Trophoblast cell (in vitro differentiated cells and primary cell): ENCODE data around the gene HSPA1L.

Experiments
- DNase-seq, 2 donors: peaks; one replicate each; pipeline ENCODE4 v3.0.0-alpha.2; 2016
- H2AFZ ChIP-seq: 2 replicates; pipeline ENCODE4 v1.6.1; 2013; ENCODE audit warnings: low read length, moderate library complexity, mild to moderate bottlenecking; ENCODE audit not compliant: insufficient read depth, poor library complexity
- H2AK5ac ChIP-seq: 2 replicates; pipeline ENCODE4 v1.6.1; 2013; ENCODE audit warnings: mild to moderate bottlenecking, low read length
- H2BK120ac ChIP-seq: 2 replicates; pipeline ENCODE4 v1.6.1; 2013; ENCODE audit warnings: low read length, mild to moderate bottlenecking, moderate library complexity; ENCODE audit not compliant: insufficient read depth, poor library complexity
- H2BK12ac ChIP-seq: 2 replicates; pipeline ENCODE4 v1.6.1; 2013; ENCODE audit warnings: mild to moderate bottlenecking, low read length, moderate library complexity
- H2BK5ac ChIP-seq: 2 replicates; pipeline ENCODE4 v1.6.1; 2013; ENCODE audit warnings: low read length, low read depth, moderate library complexity, mild to moderate bottlenecking; ENCODE audit not compliant: poor library complexity
- H3K14ac ChIP-seq: 2 replicates; pipeline ENCODE4 v1.6.1; 2013; ENCODE audit warnings: mild to moderate bottlenecking, low read length
- H3K18ac ChIP-seq: 2 replicates; pipeline ENCODE4 v1.6.1; 2013; ENCODE audit warnings: mild to moderate bottlenecking, low read length
- H3K23ac ChIP-seq: 2 replicates; pipeline ENCODE4 v1.6.1; 2013; ENCODE audit warnings: low read length
- H3K27ac ChIP-seq: 2 replicates; pipeline ENCODE4 v1.5.1; 2013; ENCODE audit warnings: low read depth, mild to moderate bottlenecking, inconsistent platforms, low read length, moderate library complexity
- H3K27me3 ChIP-seq: 2 replicates; pipeline ENCODE4 v1.6.1; 2013; ENCODE audit warnings: inconsistent platforms, mild to moderate bottlenecking, low read length, moderate library complexity; ENCODE audit not compliant: insufficient read depth
- H3K36me3 ChIP-seq, 2 experiments: 1 replicate in 1 of 2; 2 replicates in 1 of 2; pipeline ENCODE4 v1.6.1; 2013; ENCODE audit warnings: low read length in 2 of 2, mild to moderate bottlenecking in 2 of 2, moderate library complexity in 1 of 2; ENCODE audit not compliant: insufficient read depth in 2 of 2, control insufficient read depth in 1 of 2
- H3K4ac ChIP-seq: 2 replicates; pipeline ENCODE4 v1.6.1; 2013; ENCODE audit warnings: low read depth, mild to moderate bottlenecking, low read length, moderate library complexity
- H3K4me1 ChIP-seq, 2 experiments: 1 replicate in 1 of 2; 2 replicates in 1 of 2; pipeline ENCODE4 v1.6.1; 2013; ENCODE audit warnings: low read length in 2 of 2, mild to moderate bottlenecking in 2 of 2, moderate library complexity in 1 of 2; ENCODE audit not compliant: insufficient read depth in 2 of 2, control insufficient read depth in 1 of 2
- H3K4me2 ChIP-seq: 2 replicates; pipeline ENCODE4 v1.6.1; 2013; ENCODE audit warnings: inconsistent platforms, mild to moderate bottlenecking, low read length, moderate library complexity
- H3K4me3 ChIP-seq: 2 replicates; pipeline ENCODE4 v1.5.1; 2013; ENCODE audit warnings: mild to moderate bottlenecking, low read depth, low read length, inconsistent platforms
- H3K79me1 ChIP-seq: one replicate; pipeline ENCODE4 v1.6.1; 2013; ENCODE audit warnings: low read length
- H3K79me2 ChIP-seq: 2 replicates; pipeline ENCODE4 v1.6.1; 2013; ENCODE audit warnings: low read length, mild to moderate bottlenecking; ENCODE audit not compliant: control insufficient read depth, insufficient read depth, poor library complexity
- H3K9ac ChIP-seq: 2 replicates; pipeline ENCODE4 v1.6.1; 2013; ENCODE audit warnings: mild to moderate bottlenecking, low read length
- H3K9me3 ChIP-seq: 2 replicates; pipeline ENCODE4 v1.6.1; 2013; ENCODE audit warnings: low read depth, mild to moderate bottlenecking, control low read depth, inconsistent platforms, low read length; ENCODE audit not compliant: insufficient read depth
- H4K12ac ChIP-seq: 2 replicates; pipeline ENCODE4 v1.6.1; 2013; ENCODE audit warnings: low read depth, mild to moderate bottlenecking, low read length, moderate library complexity
- H4K8ac ChIP-seq: 2 replicates; pipeline ENCODE4 v1.6.1; 2013; ENCODE audit warnings: low read depth, mild to moderate bottlenecking, low read length, moderate library complexity
- H4K91ac ChIP-seq: one replicate; pipeline ENCODE4 v1.6.1; 2013; ENCODE audit warnings: low read depth, mild to moderate bottlenecking, low read length, moderate library complexity
- WGBS: extraction: QIAGEN DNeasy Blood & Tissue Kit; methylation state at CpG from one replicate; pipeline ENCODE4 v1.1.7; 2013; ENCODE audit warnings: missing lambda C conversion rate; ENCODE audit not compliant: insufficient read length, insufficient coverage; ENCODE audit errors: extremely low coverage; 5-methylcytosine and 5-hydroxymethylcytosine counted together

Gene HSPA1L

DNA sequence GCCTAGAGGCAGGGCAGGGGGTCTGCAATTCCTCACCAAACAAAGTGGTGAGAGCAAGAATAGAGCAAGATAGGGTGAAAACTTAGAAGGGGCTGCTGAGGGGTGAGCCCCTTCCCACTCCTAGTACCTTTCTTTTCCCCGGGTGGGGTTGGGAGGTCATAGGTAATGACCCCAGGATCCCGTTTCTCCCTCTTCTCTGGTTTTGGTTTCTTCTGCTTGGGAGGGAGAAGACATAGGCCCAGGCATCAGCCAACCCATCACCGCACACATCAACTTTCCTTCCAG is 23.1 kb downstream of the HSPA1L start:
- Histone ChIP-seq H4K8ac (no peak overlapping the region), H3K27me3 (no peaks in the 10 kb centered on the region), H3K79me1 (peaks cover 12% of the 10 kb centered on the region), H3K4me3 (no peak overlapping the region), H3K36me3 (peaks cover 17 to 22% of the 10 kb centered on the region in 2 experiments), H3K27ac (peak overlapping the region; percentile 1), H2AFZ (no peak overlapping the region), H3K4me1 (peaks cover 5 to 9% of the 10 kb centered on the region in 2 experiments), H2AK5ac (no peak overlapping the region), H3K9ac (no peak overlapping the region), H3K4ac (no peak overlapping the region), H2BK5ac (no peak overlapping the region), H4K91ac (no peak overlapping the region), H3K18ac (no peak overlapping the region), H2BK12ac (no peak overlapping the region), H2BK120ac (no peak overlapping the region), H3K4me2 (no peak overlapping the region), H3K23ac (no peak overlapping the region), H4K12ac (no peak overlapping the region), H3K79me2 (peaks cover 13% of the 10 kb centered on the region), H3K14ac (no peak overlapping the region), H3K9me3 (no peaks in the 10 kb centered on the region)
- no CpG with 5 or more reads among the region's 3 CpGs for WGBS
- DNase-seq = no peak

DNA sequence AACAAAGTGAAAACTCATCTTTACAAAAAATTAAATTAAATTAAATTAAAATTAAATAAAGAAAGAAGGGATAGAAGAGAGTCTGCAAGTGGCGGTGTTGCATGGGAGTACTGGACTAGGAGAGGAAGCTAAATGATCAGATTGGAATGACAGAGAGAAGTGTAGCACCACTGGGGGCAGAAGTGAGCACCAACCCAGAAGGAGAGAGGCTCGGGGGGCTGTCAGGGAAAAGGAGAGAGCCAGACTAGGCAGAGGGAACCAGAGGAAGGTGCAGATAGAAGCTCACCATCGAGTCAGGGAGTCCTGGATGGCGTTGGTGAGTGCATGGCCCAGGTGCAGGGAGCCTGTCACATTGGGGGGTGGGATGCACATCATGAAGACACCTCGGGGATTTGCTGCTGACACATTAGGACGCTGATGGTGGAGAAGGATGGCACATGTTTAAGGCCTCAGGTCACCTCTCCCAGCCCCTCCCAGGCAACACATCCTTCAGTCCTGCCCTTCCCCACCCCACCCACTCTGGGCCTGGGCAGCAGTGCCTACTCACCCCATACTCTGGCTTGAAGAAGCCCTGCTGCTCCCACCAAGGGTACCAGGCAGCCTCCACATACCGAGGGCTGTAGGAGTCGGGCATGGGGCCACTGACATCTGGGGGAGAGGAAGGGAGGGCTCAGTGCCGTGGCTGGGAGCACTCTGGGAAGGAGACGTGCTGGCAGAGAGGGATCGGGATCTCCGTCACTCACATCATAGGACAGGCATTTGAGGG is 23.6 kb downstream of the HSPA1L start:
- H4K12ac ChIP-seq = no peak overlapping the region
- H3K23ac ChIP-seq = no peak overlapping the region
- no peak overlapping the region for H3K14ac ChIP-seq
- H3K4me2 ChIP-seq = no peak overlapping the region
- no peak overlapping the region for H3K18ac ChIP-seq
- H3K79me2 ChIP-seq = peaks cover 13% of the 10 kb centered on the region
- H3K27ac ChIP-seq = no peak overlapping the region
- H3K9ac ChIP-seq = no peak overlapping the region
- no peak overlapping the region for H2BK12ac ChIP-seq
- peak in 1 of 2 donors; percentile 36 for DNase-seq
- H3K36me3 ChIP-seq = peaks cover 15 to 20% of the 10 kb centered on the region in 2 experiments
- no CpG with 5 or more reads among the region's 12 CpGs for WGBS
- peaks cover 5 to 9% of the 10 kb centered on the region in 2 experiments for H3K4me1 ChIP-seq
- H3K9me3 ChIP-seq = no peaks in the 10 kb centered on the region
- no peak overlapping the region for H4K8ac ChIP-seq
- H3K4ac ChIP-seq = no peak overlapping the region
- no peaks in the 10 kb centered on the region for H3K27me3 ChIP-seq
- H3K4me3 ChIP-seq = no peak overlapping the region
- no peak overlapping the region for H2BK120ac ChIP-seq
- H2AK5ac ChIP-seq = no peak overlapping the region
- H3K79me1 ChIP-seq = peaks cover 12% of the 10 kb centered on the region
- H2AFZ ChIP-seq = no peak overlapping the region
- H4K91ac ChIP-seq = no peak overlapping the region
- H2BK5ac ChIP-seq = no peak overlapping the region

DNA sequence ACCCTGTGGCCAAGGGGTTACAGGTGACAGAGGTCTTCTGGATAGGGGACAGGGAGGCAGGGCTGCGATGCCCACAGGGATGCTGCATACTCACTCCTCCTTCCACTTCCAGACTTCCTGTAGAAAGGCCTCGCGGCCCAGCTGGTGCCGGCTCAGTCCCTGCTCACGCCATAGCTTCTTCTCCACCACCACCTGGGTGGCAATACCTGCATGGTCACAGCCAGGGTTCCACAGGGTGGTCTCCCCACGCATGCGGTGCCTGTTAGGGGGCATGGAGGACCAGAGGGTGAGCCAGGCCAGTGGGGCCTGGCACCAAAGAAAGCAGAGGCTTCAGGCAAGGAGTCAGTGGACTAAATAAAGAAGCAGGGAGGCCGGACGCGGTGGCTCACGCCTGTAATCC is 29.6 kb downstream of the HSPA1L start:
- Histone ChIP-seq H3K18ac (no peak overlapping the region), H3K9ac (no peak overlapping the region), H2BK120ac (no peak overlapping the region), H4K8ac (no peak overlapping the region), H2AK5ac (no peak overlapping the region), H3K23ac (no peak overlapping the region), H3K14ac (no peak overlapping the region), H3K36me3 (peaks cover 52% of the 10 kb centered on the region in 2 experiments), H2AFZ (no peak overlapping the region), H3K27ac (no peak overlapping the region), H3K9me3 (no peaks in the 10 kb centered on the region), H3K79me2 (no peaks in the 10 kb centered on the region), H4K12ac (no peak overlapping the region), H4K91ac (no peak overlapping the region), H3K4me1 (no peaks in the 10 kb centered on the region), H3K4me3 (peak overlapping the region; percentile 26), H3K4ac (no peak overlapping the region), H3K4me2 (no peak overlapping the region), H2BK5ac (no peak overlapping the region), H3K27me3 (no peaks in the 10 kb centered on the region), H3K79me1 (no peaks in the 10 kb centered on the region), H2BK12ac (no peak overlapping the region)
- DNase-seq = no peak
- WGBS = no CpG with 5 or more reads among the region's 11 CpGs

DNA sequence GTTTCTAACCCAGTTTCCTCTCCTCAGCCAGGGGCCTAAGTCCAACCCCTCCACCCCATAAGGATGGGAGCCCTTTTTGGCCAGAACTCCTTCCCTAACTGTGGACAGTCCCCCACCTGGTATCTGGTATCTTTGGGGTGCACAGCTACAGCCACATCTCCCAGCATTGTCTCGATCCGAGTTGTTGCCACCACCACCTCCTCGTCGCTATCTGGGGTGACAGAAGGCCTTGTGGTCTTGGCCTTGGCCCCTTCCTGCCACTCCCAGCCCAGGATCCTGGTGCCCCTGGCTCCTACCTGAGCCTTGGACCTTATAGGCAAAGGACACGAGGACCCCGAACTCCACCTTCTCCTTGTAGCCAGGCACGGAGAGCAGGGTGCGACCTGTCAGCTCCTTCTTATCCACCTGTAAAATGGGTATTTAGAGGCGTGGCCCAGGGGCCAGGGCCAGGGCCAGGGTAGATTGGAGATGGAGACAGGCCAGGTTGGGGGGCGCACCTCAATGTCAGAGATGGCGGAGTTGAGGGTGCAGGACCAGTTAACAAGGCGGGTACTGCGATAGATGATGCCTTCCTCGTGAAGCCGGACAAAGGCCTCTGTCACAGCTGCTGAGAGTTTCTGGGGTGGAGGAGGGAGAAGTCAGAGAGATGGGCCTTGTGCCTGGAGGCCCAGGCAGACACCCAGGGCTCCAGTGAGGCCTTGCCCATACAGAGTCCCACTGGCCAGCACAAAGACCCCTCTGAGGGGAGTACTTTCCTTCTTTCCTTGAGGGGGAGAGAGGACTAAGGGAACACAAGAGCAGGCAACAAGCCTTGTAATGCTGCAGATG is 30.8 kb downstream of the HSPA1L start:
- H3K4me2 ChIP-seq = no peak overlapping the region
- no peak overlapping the region for H3K18ac ChIP-seq
- H3K23ac ChIP-seq = no peak overlapping the region
- no peak overlapping the region for H4K91ac ChIP-seq
- H3K27ac ChIP-seq = no peak overlapping the region
- H3K27me3 ChIP-seq = no peaks in the 10 kb centered on the region
- H2BK12ac ChIP-seq = no peak overlapping the region
- H3K4me1 ChIP-seq = no peaks in the 10 kb centered on the region
- H3K36me3 ChIP-seq = peaks cover 60 to 61% of the 10 kb centered on the region in 2 experiments
- H3K9ac ChIP-seq = no peak overlapping the region
- H3K4me3 ChIP-seq = no peak overlapping the region
- no peak overlapping the region for H3K4ac ChIP-seq
- no peak for DNase-seq
- H2BK120ac ChIP-seq = no peak overlapping the region
- H4K12ac ChIP-seq = peak overlapping the region; percentile 35
- no peak overlapping the region for H3K14ac ChIP-seq
- no peaks in the 10 kb centered on the region for H3K9me3 ChIP-seq
- H3K79me1 ChIP-seq = no peaks in the 10 kb centered on the region
- H2BK5ac ChIP-seq = no peak overlapping the region
- H3K79me2 ChIP-seq = no peaks in the 10 kb centered on the region
- no peak overlapping the region for H2AK5ac ChIP-seq
- no peak overlapping the region for H2AFZ ChIP-seq
- no CpG with 5 or more reads among the region's 15 CpGs for WGBS
- no peak overlapping the region for H4K8ac ChIP-seq
